Measurements from ENCODE around the gene GTPBP1. TPM values are rescaled to one million over a fixed set of nuclear protein-coding genes. Genes with fewer than 3 reads are reported as not detected.

Gene GTPBP1
- total RNA-seq, 1 donor from 2014 or later, result 45.6 TPM

DNA sequence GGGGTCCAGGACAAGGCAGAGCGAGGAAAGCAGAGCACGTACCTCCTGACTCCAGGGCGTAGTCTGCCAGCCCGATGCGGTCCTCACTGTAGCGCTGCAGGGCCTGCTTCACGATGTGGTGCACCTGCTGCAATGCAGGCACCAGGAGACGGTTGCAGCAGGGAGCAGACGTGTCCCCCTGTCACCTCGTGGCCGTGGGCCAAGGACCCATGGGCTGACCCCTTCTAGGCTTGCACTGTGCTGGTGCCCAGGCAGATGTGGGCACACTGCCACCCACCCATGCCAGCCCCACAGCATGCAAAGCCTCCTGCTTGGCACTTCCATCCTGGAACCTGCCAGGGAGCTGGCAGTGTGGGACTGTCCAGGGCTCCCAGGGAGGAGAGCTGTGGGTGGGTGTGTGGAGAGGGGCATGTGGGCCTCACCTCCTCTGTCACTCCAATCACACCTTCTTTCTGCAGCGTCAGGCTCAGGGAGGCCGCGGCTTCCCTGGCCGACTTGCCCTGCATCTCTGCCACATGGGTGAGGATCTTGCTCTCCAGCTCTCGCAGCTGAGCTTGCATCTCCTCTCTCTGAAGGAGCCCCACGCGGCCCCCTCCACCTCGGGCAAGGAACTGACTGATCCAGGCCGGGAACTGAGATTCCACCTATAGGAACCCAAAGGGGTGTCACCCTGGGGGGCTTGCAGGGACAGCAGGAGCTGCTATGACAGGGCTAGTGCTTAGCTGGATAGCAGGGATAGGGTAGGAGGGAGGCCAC is 33.7 kb downstream of the GTPBP1 start:
- DNase-seq (ENCODE audit: extremely low read depth, low read depth, low spot score), result no peak

DNA sequence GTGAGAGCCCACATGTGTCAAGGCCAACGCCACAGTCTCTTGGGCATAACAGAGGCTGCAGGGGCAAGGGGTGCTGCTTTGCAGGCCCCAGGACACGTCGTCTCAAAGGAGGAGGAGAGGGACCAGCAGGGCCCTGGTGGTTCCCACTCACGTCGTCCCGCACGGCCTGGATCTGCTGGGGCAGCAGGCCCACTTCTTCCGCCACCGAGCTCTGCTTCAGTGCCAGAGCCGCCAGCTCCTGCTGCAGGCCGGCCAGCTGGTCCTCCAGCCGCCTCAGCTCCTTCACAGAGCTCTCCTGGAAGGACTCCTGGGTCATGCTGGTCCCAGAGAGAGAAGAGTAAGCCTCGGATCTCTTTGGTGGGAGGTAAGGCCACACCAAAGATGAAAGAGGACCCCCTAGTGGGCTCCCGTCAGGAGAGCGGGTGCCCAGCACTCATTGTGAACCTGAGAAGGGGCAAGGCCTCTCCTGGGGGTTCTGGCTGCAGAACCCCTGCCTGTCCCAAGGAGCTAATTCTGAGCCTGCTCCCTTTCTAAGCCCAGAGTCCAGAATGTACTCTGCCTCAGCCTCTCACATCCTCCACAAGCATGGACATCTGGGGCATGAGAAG is 34.5 kb downstream of the GTPBP1 start:
- DNase-seq (ENCODE audit: extremely low read depth, low read depth, low spot score), result no peak

DNA sequence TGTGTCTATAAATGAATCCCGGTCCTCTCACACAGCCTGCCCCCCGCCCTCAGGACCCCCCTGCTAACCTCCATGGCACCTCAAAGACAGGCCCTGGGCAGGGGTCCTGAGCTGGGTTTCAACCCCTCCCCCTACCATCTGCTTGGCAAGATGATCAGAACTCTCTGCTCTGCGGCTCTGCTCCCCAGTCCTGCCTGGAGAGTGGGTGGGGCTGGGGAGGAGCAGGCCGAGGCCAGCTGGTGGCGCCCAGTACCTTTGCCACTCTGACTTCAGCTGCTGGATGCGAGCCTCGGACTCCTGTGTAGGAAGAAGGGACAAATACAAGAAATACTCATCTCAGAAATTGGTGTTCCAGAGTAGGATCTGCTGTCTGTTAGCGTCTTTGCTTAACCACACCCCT is 35.0 kb downstream of the GTPBP1 start:
- no peak for DNase-seq (ENCODE audit: extremely low read depth, low read depth, low spot score)

- DNase-seq (ENCODE audit: extremely low read depth, low read depth, low spot score), result no peak
These were observed 35.4 kb downstream of the GTPBP1 start for GRCh38 chr22:38741166-38741565.

DNA sequence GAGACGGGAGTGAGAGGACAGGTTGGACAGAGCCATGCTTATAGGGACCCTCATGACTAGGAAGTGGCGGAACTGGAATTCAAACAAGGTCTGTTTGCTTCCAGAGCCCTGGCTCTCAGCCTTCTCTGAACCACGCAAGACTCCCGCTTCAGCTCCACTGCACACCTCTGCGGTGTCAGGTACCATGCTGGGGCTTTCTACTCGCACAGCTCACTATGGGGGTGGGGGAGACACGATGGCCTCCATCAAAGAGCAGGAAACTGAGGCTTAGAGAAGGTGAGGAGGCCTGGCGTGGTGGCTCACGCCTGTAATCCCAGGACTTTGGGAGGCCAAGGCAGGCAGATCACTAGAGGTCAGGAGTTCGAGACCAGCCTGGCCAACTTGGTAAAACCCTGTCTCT is 35.8 kb downstream of the GTPBP1 start:
- DNase-seq (ENCODE audit: extremely low read depth, low read depth, low spot score), result no peak

GRCh38 chr22:38742176-38742942 is 36.6 kb downstream of the GTPBP1 start:
- DNase-seq (ENCODE audit: extremely low read depth, low read depth, low spot score), result no peak

DNA sequence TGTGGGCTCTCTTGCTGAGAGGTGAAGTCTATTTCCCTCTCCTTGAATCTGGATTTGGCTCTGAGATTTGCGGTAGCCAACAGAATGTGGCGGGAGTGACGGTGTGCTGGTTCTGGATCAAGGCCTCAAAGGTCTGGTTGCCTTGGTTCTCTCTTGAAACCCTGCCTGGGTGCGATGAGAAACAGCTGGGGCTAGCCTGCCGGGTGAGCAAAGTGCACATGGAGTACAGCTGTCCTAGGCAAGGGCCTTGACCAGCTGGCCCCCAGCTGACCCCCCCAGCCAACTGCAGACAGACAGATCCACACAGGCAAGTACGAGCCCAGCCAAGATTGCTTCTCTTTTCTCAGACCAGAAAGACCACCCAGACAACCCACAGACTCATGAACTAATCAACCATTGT is 39.2 kb downstream of the GTPBP1 start:
- DNase-seq (ENCODE audit: extremely low read depth, low read depth, low spot score), result no peak

GRCh38 chr22:38745676-38746460 is 40.1 kb downstream of the GTPBP1 start:
- no peak for DNase-seq (ENCODE audit: extremely low read depth, low read depth, low spot score)

- no peak for DNase-seq (ENCODE audit: extremely low read depth, low read depth, low spot score)
These were observed 42.9 kb downstream of the GTPBP1 start for GRCh38 chr22:38748487-38749136.

GRCh38 chr22:38750104-38750503 is 44.4 kb downstream of the GTPBP1 start:
- DNase-seq (ENCODE audit: extremely low read depth, low read depth, low spot score), result no peak

GRCh38 chr22:38750638-38751037 is 44.9 kb downstream of the GTPBP1 start:
- no peak for DNase-seq (ENCODE audit: extremely low read depth, low read depth, low spot score)

GRCh38 chr22:38751066-38751421 is 45.3 kb downstream of the GTPBP1 start:
- DNase-seq (ENCODE audit: extremely low read depth, low read depth, low spot score), result no peak

DNA sequence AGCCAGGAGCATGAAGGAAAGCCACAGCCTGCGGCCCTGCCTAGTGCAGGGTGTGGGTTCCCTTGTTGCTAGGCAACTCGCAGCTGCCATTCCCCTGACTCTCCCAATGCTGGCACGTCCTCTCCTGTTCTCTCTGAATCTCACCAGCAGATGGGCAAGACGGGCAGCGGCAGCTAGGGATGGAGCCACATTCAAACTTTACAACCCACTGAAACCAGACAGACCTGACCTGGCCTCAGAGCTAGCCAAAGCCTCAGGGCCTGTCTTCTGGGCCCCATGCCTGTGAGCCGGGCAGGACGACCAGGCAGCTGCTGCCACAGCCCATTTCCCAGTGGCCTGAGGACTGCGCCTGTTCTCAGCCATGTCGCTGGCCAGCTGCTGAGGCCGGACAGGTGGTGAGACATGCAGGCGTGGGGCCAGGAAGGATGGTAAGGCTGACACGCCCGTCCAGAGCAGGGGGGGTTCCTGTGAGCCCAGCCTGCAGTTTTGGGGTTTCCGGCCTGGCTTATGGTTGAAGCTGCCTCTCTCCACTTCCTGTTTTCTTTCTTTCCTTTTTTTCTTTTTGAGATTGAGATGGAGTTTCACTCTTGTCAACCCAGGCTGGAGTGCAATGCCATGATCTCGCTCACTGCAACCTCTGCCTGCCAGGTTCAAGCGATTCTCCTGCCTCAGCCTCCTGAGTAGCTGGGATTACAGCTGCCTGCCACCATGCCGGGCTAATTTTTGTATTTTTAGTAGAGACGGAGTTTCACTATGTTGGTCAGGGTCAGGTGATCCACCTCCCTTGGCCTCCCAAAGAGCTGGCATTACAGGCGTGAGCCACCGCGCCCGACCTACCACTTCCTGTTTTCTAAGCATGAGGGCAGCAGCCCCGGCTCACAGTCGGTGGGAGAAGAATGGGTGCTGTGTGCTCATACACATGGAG is 45.9 kb downstream of the GTPBP1 start:
- no peak for DNase-seq (ENCODE audit: extremely low read depth, low read depth, low spot score)

- DNase-seq (ENCODE audit: extremely low read depth, low read depth, low spot score), result no peak
These were observed 48.4 kb downstream of the GTPBP1 start for GRCh38 chr22:38753948-38754750.

GRCh38 chr22:38754751-38755154 is 49.0 kb downstream of the GTPBP1 start:
- DNase-seq (ENCODE audit: extremely low read depth, low read depth, low spot score), result no peak

- no peak for DNase-seq (ENCODE audit: extremely low read depth, low read depth, low spot score)
These were observed 49.6 kb downstream of the GTPBP1 start for GRCh38 chr22:38755155-38755910.

- DNase-seq (ENCODE audit: extremely low read depth, low read depth, low spot score), result no peak
These were observed 50.3 kb downstream of the GTPBP1 start, which contains the start of gene SUN2 for GRCh38 chr22:38755911-38756532. Gene SUN2, minus strand, starts transcription at chr22:38755998. Its CDS starts 3,370 bp downstream, at chr22:38752628.
